ENCODE measurements around the gene OR52E8. TPM values are rescaled to one million over a fixed set of nuclear protein-coding genes. Genes with fewer than 3 reads are reported as not detected.

Gene OR52E8
- not detected in 2 replicates for total RNA-seq

GRCh38 chr11:5857590-5857989, at the start of gene OR52E8:
Gene OR52E8 (minus strand): TSS chr11:5857690. CDS start chr11:5857690, 0 bp downstream.

GRCh38 chr11:5892908-5893307, 35.4 kb upstream of the OR52E8 start, which contains the start of gene OR52E5:
Gene OR52E5 (plus strand): TSS chr11:5893208. CDS start chr11:5900777, 7,569 bp downstream.

DNA sequence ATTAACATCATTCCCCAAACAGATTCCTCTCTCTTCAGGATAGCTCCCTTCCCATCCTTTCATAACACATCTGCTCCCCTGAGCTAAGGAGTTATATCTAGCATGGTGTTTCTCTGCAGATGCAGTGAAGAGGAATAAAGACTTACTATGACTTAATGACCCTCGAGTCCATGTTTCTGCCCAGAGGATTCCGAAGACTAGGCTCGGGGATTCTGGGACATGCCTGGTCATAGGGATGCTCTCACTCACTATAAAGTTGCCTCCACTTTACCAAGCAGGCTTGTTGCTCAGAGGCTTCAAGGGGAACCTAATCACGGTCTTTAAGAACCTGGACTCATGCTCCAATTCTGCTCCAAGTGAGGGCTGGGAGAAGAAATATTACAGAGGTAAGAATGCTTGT, 22.8 kb upstream of the OR52E8 start, which contains the start of gene OR52E4:
Gene OR52E4 (plus strand): TSS at position 301 of the 400 bp plus-strand sequence. CDS start 3,664 bp downstream, outside the sequence.

GRCh38 chr11:5841797-5842196, 15.7 kb downstream of the OR52E8 start, which contains the start of gene OR52E6:
Gene OR52E6 (minus strand): TSS chr11:5841897. CDS start chr11:5841897, 0 bp downstream.

GRCh38 chr11:5808500-5809121, 48.9 kb downstream of the OR52E8 start, which contains the start of gene OR52N2:
Gene OR52N2 (plus strand): TSS chr11:5808924. CDS start chr11:5820336, 11,412 bp downstream.

Other genes with a start within 250 kb of the OR52E8 start
- 12.3 and 15.6 TPM in 2 replicates for gene TRIM34, start 232.7 kb downstream of the OR52E8 start, total RNA-seq
- gene TRIM5, start 172.6 kb downstream of the OR52E8 start, total RNA-seq: 31.6 and 35.8 TPM in 2 replicates
- 39.1 and 76.3 TPM in 2 replicates for gene TRIM22, start 167.9 kb downstream of the OR52E8 start, total RNA-seq
- under 0.01 TPM in 1 of 2 replicates, not detected in the other for gene OR56B1, start 121.2 kb downstream of the OR52E8 start, total RNA-seq
- gene OR52N4, start 103.4 kb downstream of the OR52E8 start, total RNA-seq: not detected in 2 replicates
- gene OR52N5, start 74.3 kb downstream of the OR52E8 start, total RNA-seq: not detected in 2 replicates
- not detected in 2 replicates for gene OR52N1, start 66.4 kb downstream of the OR52E8 start, total RNA-seq
- not detected in 2 replicates for gene OR52N2, start 48.8 kb downstream of the OR52E8 start, total RNA-seq
- gene OR52E6, start 15.8 kb downstream of the OR52E8 start, total RNA-seq: not detected in 2 replicates
- not detected in 2 replicates for gene OR52E4, start 22.9 kb upstream of the OR52E8 start, total RNA-seq
- gene OR52E5, start 35.5 kb upstream of the OR52E8 start, total RNA-seq: not detected in 2 replicates
- not detected in 2 replicates for gene OR56A3, start 84.6 kb upstream of the OR52E8 start, total RNA-seq
- not detected in 2 replicates for gene OR56A5, start 110.8 kb upstream of the OR52E8 start, total RNA-seq
- not detected in 2 replicates for gene OR52L1, start 129.3 kb upstream of the OR52E8 start, total RNA-seq
- gene OR56A4, start 149.3 kb upstream of the OR52E8 start, total RNA-seq: not detected in 2 replicates
- gene OR56A1, start 173.1 kb upstream of the OR52E8 start, total RNA-seq: not detected in 2 replicates
- gene OR56B4, start 250.0 kb upstream of the OR52E8 start, total RNA-seq: not detected in 2 replicates

Data from articular chondrocyte of knee joint (primary cell).